ENCODE data around the gene ARHGAP10.

The ARHGAP10 gene

GRCh38 chr4:147731580-147732517 lies at the start of gene ARHGAP10:
TSS of gene ARHGAP10 (plus strand) at chr4:147732088. CDS start at chr4:147732302, 214 bp downstream.
- peak; percentile 57 for DNase-seq (ENCODE audit: low spot score)

- no peak for DNase-seq (ENCODE audit: low spot score)
Measured at GRCh38 chr4:147682755-147683154, 49.1 kb upstream of the ARHGAP10 start.

- peak; percentile 8 for DNase-seq (ENCODE audit: low spot score)
Measured at GRCh38 chr4:147683188-147683591, 48.7 kb upstream of the ARHGAP10 start.

GRCh38 chr4:147683717-147684700 lies 47.9 kb upstream of the ARHGAP10 start, which contains the start of gene PRMT9:
TSS of gene PRMT9 (minus strand) at chr4:147684163. CDS start at chr4:147683987, 176 bp downstream.
- peak; percentile 92 for DNase-seq (ENCODE audit: low spot score)

- DNase-seq (ENCODE audit: low spot score), result peak; percentile 13
Measured at GRCh38 chr4:147689067-147689466, 42.8 kb upstream of the ARHGAP10 start.

- no peak for DNase-seq (ENCODE audit: low spot score)
Measured at GRCh38 chr4:147691820-147692219, 40.1 kb upstream of the ARHGAP10 start.

- no peak for DNase-seq (ENCODE audit: low spot score)
Measured at GRCh38 chr4:147693218-147693617, 38.7 kb upstream of the ARHGAP10 start.

GRCh38 chr4:147696866-147697265 lies 35.0 kb upstream of the ARHGAP10 start:
- no peak for DNase-seq (ENCODE audit: low spot score)

- DNase-seq (ENCODE audit: low spot score), result no peak
Measured at GRCh38 chr4:147704846-147705245, 27.0 kb upstream of the ARHGAP10 start.

- DNase-seq (ENCODE audit: low spot score), result peak; percentile 53
Measured at GRCh38 chr4:147707892-147708672, 23.8 kb upstream of the ARHGAP10 start.

GRCh38 chr4:147709999-147710398 lies 21.9 kb upstream of the ARHGAP10 start:
- no peak for DNase-seq (ENCODE audit: low spot score)

GRCh38 chr4:147714575-147715401 lies 17.1 kb upstream of the ARHGAP10 start:
- no peak for DNase-seq (ENCODE audit: low spot score)

- DNase-seq (ENCODE audit: low spot score), result no peak
Measured at GRCh38 chr4:147717878-147718277, 14.0 kb upstream of the ARHGAP10 start.

GRCh38 chr4:147723326-147723725 lies 8.6 kb upstream of the ARHGAP10 start:
- no peak for DNase-seq (ENCODE audit: low spot score)

GRCh38 chr4:147724468-147725201 lies 7.3 kb upstream of the ARHGAP10 start:
- DNase-seq (ENCODE audit: low spot score), result no peak

GRCh38 chr4:147725673-147726072 lies 6.2 kb upstream of the ARHGAP10 start:
- no peak for DNase-seq (ENCODE audit: low spot score)

GRCh38 chr4:147727476-147728028 lies 4.3 kb upstream of the ARHGAP10 start:
- DNase-seq (ENCODE audit: low spot score), result no peak

- DNase-seq (ENCODE audit: low spot score), result no peak
Measured at GRCh38 chr4:147730333-147730732, 1.6 kb upstream of the ARHGAP10 start.

- DNase-seq (ENCODE audit: low spot score), result no peak
Measured at GRCh38 chr4:147732518-147733235, 789 bp downstream of the ARHGAP10 start.

Data from activated CD4-positive, alpha-beta T cell treated with anti-CD3 and anti-CD28 coated beads, Interleukin-2, Interleukin-4, amounts not matched to agents 100 ng/mL and 50 ng/mL, durations not matched to agents 16 hours and 8 hours (primary cell).